Stimulated activated CD4-positive, alpha-beta T cell treated with anti-CD3 and anti-CD28 coated beads, Interleukin-2, amount 100 ng/mL, for 48 hours (primary cell): Measurements from ENCODE around the gene ZNF219.
"Not testable (repeated sequence)": the region's sequence is repeated elsewhere in the genome, so short reads cannot be mapped to it uniquely, and the experiment has no call there.

Experiments
- DNase-seq, 2 donors: peaks; one replicate each; pipeline ENCODE4 v3.0.0-alpha.2; 2020

ZNF219 gene

GRCh38 chr14:21040941-21041340 is 57.5 kb downstream of the ZNF219 start:
- DNase-seq = not testable (repeated sequence)

GRCh38 chr14:21040370-21040925 is 58.0 kb downstream of the ZNF219 start:
- no peak for DNase-seq
